Kasumi-1 (cell line): Measurements from ENCODE around the gene ZC3H12C.

Source experiments
- DNase-seq, 2 experiments: peaks; one replicate each; lab custom pipeline; 2025; lab: John Stamatoyannopoulos, UW

Gene ZC3H12C

GRCh38 chr11:110098645-110099044 lies 5.5 kb downstream of the ZC3H12C start:
- peak; percentile 41 to 67 for DNase-seq

GRCh38 chr11:110100476-110101240 lies 7.5 kb downstream of the ZC3H12C start:
- DNase-seq: no peak

- no peak for DNase-seq
Observed at GRCh38 chr11:110106713-110107274, 13.6 kb downstream of the ZC3H12C start.

- DNase-seq: no peak
Observed at GRCh38 chr11:110110854-110111253, 17.7 kb downstream of the ZC3H12C start.

- peak; percentile 21 to 47 for DNase-seq
Observed at GRCh38 chr11:110112457-110112856, 19.3 kb downstream of the ZC3H12C start.

- DNase-seq: peak; percentile 41 to 43
Observed at GRCh38 chr11:110113505-110113904, 20.3 kb downstream of the ZC3H12C start.

- no peak for DNase-seq
Observed at GRCh38 chr11:110113973-110114372, 20.8 kb downstream of the ZC3H12C start.

GRCh38 chr11:110119317-110119716 lies 26.1 kb downstream of the ZC3H12C start:
- no peak for DNase-seq

GRCh38 chr11:110121204-110121603 lies 28.0 kb downstream of the ZC3H12C start:
- DNase-seq: no peak

GRCh38 chr11:110123003-110123402 lies 29.8 kb downstream of the ZC3H12C start:
- DNase-seq: no peak

- DNase-seq: no peak
Observed at GRCh38 chr11:110124605-110125004, 31.4 kb downstream of the ZC3H12C start.

GRCh38 chr11:110125632-110126031 lies 32.4 kb downstream of the ZC3H12C start:
- no peak for DNase-seq

GRCh38 chr11:110126936-110127335 lies 33.7 kb downstream of the ZC3H12C start:
- no peak for DNase-seq

GRCh38 chr11:110128161-110128560 lies 35.0 kb downstream of the ZC3H12C start:
- DNase-seq: no peak

- no peak for DNase-seq
Observed at GRCh38 chr11:110130642-110131238, 37.5 kb downstream of the ZC3H12C start.

- DNase-seq: no peak
Observed at GRCh38 chr11:110131386-110132123, 38.4 kb downstream of the ZC3H12C start.

GRCh38 chr11:110133160-110133559 lies 40.0 kb downstream of the ZC3H12C start:
- DNase-seq: no peak

GRCh38 chr11:110134110-110134509 lies 40.9 kb downstream of the ZC3H12C start:
- no peak for DNase-seq

- DNase-seq: no peak
Observed at GRCh38 chr11:110141812-110142211, 48.6 kb downstream of the ZC3H12C start.

GRCh38 chr11:110147962-110148709 lies 54.9 kb downstream of the ZC3H12C start:
- no peak for DNase-seq

- DNase-seq: no peak
Observed at GRCh38 chr11:110148775-110149744, 55.9 kb downstream of the ZC3H12C start.
